Activated naive CD4-positive, alpha-beta T cell treated with anti-CD3 and anti-CD28 coated beads for 36 hours (primary cell): Measurements from ENCODE around the gene CAMK1D. TPM values are rescaled to one million over a fixed set of nuclear protein-coding genes. Genes with fewer than 3 reads are reported as not detected.

Experiments
- CTCF ChIA-PET: fragments of 350-600 bp; sonication (Branson Sonifier 250); formaldehyde crosslinking; loops from one replicate; lab custom pipeline; 2021; ENCODE audit warnings: antibody characterized with exemption; lab: Charles Lee
- DNase-seq: peaks from one replicate; pipeline ENCODE4 v3.0.0-alpha.2; 2020
- H3K27ac Mint-ChIP-seq: one replicate; pipeline ENCODE4 v1.8.0; 2021; ENCODE audit warnings: mild to moderate bottlenecking, mixed read lengths
- H3K27me3 Mint-ChIP-seq: one replicate; pipeline ENCODE4 v1.8.0; 2021; ENCODE audit warnings: low read depth, mixed read lengths
- H3K36me3 Mint-ChIP-seq: one replicate; pipeline ENCODE4 v1.8.0; 2021; ENCODE audit warnings: low read depth, mixed read lengths
- H3K4me1 Mint-ChIP-seq: one replicate; pipeline ENCODE4 v1.8.0; 2021; ENCODE audit warnings: low read depth, mixed read lengths
- H3K4me3 Mint-ChIP-seq: one replicate; pipeline ENCODE4 v1.8.0; 2021; ENCODE audit warnings: mild to moderate bottlenecking, moderate library complexity, mixed read lengths
- H3K9me3 Mint-ChIP-seq: one replicate; pipeline ENCODE4 v1.8.0; 2021; ENCODE audit warnings: mixed read lengths
- intact Hi-C: fragments of 100-400 bp; cut with micrococcal nuclease; formaldehyde crosslinking; loops from one replicate; pipeline ENCODE4 v1.15.1; 2023
- total RNA-seq, 2 experiments: library from RNA; stranded (reverse); gene quantifications; one replicate each; pipeline ENCODE4 v1.2.3, GENCODE V29; 2021

CAMK1D gene
- total RNA-seq, 2 experiments from 2014 or later = 9.5 to 11.3 TPM

DNA sequence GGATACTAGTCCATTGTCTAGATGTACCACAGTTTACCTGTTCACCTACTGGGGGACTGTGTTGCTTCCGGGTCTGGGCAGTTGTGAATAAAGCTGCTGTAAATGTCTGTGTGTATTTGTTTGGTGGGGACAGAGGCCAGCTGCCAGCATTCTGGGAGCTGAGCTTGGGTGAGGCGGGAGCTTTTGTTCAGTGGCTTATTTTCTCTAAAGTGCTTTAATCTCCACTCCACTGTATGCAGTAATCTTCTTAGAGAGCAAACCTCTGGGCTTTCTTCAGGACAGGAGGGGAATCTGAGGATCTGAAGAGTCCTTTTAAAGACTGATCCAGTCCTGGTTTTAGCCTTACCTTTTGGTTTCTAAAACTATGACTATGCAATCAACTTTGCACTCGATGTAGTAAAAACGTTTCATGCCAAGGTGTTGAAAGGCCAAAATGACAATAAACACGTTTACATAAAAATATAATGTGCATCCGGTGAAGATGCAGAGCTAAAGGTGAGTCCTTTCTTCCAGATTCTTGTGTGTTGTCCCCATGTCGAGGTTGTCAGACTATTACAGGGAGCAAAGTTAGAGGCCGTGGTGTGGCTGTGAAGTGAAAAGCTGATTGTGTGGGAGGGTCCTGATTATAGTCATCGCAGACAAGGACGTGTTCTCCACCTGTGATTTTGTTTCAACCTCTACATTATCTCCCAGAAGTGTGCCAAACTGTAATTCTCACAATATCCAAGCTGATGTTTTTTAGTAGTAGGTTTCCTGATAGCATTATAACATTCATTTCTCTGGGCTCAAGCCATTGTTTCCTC, 279.8 kb downstream of the CAMK1D start:
- CTCF ChIA-PET = interaction anchor here (1.4 to 2.2 kb wide), 2 partner anchors 21 to 365 kb away, joined by 3 to 6 read pairs; no protein-coding TSS in a partner anchor
- H3K4me1 Mint-ChIP-seq = peaks cover 17% of the 10 kb centered on the region
- H3K27me3 Mint-ChIP-seq = no peaks in the 10 kb centered on the region
- intact Hi-C loops = no loop called here
- H3K27ac Mint-ChIP-seq = no peak overlapping the region
- peaks cover 2% of the 10 kb centered on the region for H3K36me3 Mint-ChIP-seq
- H3K9me3 Mint-ChIP-seq = no peaks in the 10 kb centered on the region
- DNase-seq = peak; percentile 28
- H3K4me3 Mint-ChIP-seq = no peak overlapping the region

DNA sequence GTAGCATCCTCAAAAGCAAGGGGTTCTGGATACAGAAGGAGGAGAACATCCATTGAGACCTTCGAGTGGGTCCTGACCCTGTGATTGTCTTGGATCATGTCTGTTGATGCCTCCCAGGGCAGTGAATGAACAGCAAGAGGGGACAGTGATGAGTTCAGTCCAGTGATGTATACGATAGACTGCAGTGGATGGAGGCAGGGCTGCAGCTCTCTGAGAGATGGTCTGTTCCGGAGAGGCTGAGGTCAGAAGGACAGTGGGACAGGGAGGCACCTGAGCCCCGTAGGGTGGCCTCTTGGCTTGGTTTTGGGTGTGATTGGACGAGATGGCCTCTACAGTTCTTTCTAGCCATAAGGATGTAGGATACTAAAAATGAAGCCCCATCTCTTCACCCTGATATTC, 280.4 kb downstream of the CAMK1D start:
- Mint-ChIP-seq H3K4me1 (peaks cover 23% of the 10 kb centered on the region), H3K9me3 (no peaks in the 10 kb centered on the region), H3K4me3 (no peak overlapping the region), H3K36me3 (no peaks in the 10 kb centered on the region), H3K27me3 (no peaks in the 10 kb centered on the region), H3K27ac (no peak overlapping the region)
- intact Hi-C loops = no loop called here
- no peak for DNase-seq
- CTCF ChIA-PET = interaction anchor here (1.0 to 2.2 kb wide), 2 partner anchors 143 to 365 kb away, joined by 3 to 6 read pairs; no protein-coding TSS in a partner anchor

DNA sequence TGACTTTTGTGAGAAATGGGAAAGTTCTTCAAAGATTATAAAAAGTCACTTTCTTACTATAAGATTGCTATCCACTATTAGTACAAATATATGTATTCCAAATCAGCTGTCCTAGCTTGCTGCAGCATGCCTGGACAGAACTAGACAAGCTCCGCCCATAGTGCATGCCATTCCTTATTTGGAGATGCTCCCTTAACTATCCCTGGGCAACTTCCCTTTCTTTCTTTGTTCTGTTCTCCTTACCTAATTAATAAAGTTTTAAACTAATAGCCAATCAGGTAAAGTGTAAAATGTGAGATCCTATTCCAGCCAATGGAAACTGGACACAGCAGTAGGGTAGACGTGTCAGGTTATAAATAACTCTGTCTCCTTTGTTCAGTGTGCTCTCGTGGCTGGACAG, 281.9 kb downstream of the CAMK1D start:
- no peak overlapping the region for H3K4me3 Mint-ChIP-seq
- DNase-seq = no peak
- CTCF ChIA-PET = interaction anchor here (0.6 to 2.2 kb wide), 2 partner anchors 367 to 520 kb away, joined by 3 to 6 read pairs; no protein-coding TSS in a partner anchor
- no peaks in the 10 kb centered on the region for H3K9me3 Mint-ChIP-seq
- H3K27ac Mint-ChIP-seq = no peak overlapping the region
- intact Hi-C loops = no loop called here
- H3K4me1 Mint-ChIP-seq = peaks cover 38% of the 10 kb centered on the region
- no peaks in the 10 kb centered on the region for H3K27me3 Mint-ChIP-seq
- no peaks in the 10 kb centered on the region for H3K36me3 Mint-ChIP-seq

DNA sequence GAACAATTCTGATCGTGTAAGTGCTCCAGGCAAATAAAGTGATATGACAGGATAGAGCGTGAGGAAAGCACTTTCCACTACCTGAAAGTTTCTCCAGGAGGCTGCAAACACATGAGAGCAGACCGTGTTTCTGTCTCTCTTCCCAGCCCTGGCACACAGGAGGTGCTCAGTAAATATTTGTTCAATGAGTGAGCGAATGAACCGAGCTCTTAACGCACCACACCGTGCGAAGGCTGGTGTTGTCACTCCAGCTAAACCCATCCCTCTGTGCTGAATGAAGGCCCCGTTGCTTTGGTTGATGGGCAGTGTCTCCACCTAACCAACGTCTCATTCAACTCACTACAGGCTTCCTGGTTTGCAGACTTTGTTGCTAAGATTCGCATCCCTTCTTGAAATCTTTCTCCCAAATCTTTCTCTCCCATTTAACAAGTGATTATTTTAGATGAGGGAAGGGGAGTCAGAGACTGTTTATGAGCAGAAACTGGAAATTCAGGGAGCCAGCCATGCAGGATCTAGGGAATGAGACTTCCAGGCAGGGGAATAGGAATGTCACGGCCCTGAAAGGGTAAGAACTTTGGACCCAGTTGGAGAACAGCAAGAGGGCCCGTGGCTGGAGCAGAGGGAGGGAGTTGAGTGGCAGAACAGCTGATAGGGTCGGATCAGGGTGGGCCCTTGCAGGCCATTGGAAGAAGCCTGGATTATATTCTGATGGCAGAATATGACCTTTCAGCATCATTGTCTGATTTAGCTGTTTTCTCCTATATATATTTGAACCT, 282.6 kb downstream of the CAMK1D start:
- Mint-ChIP-seq H3K4me3 (no peak overlapping the region), H3K27ac (no peak overlapping the region), H3K9me3 (no peaks in the 10 kb centered on the region), H3K36me3 (no peaks in the 10 kb centered on the region), H3K27me3 (no peaks in the 10 kb centered on the region), H3K4me1 (peaks cover 44% of the 10 kb centered on the region)
- no peak for DNase-seq
- intact Hi-C loops = no loop called here
- CTCF ChIA-PET = interaction anchor here (0.6 kb wide), 1 partner anchor 521 kb away, joined by 3 read pairs; no protein-coding TSS in a partner anchor

DNA sequence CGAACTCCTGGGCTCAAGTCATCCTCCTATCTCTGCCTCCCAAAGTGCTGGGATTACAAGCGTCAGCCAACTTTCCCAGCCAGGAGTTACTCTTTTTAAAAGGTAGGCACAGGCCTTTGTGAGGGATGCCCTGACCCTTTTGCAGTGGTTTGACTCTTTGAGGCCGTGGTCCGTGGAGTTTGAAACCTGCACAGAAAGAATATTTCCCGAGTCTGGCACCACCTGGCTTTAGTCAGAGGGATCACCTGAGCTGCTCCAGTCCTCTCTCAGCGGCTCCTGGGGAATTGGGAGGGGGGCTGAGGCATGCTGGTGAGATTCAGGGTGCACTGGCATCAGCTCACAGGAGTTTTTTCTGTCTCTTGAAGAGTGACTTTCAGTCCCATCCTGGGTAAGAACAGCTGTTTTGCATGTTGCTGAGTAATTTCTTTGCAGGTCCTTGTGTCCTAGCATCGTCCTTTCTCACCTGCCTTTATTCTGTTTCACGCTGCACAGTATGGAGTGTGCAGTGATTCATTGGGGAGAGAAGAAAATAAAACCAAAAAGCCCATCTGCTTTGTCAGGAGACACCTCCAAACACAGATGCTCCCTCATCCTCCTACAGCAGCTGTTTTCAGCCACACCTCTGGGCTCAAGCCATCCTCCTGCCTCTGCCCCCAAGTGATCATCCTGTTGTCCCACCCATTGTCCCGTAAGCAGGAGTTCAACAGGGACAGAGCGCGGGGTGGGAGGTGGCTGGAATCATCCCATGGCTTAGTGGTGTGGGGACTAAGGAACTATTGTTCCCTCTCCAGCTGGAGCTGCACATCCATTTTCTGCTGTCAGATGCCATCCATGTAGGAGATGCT, 284.7 kb downstream of the CAMK1D start:
- Mint-ChIP-seq H3K4me3 (no peak overlapping the region), H3K27me3 (no peaks in the 10 kb centered on the region), H3K36me3 (no peaks in the 10 kb centered on the region), H3K4me1 (peaks cover 56% of the 10 kb centered on the region), H3K9me3 (no peaks in the 10 kb centered on the region), H3K27ac (peak overlapping the region; percentile 54)
- intact Hi-C loops = loop anchor here (2.0 kb wide), 1 partner anchor 43 kb away; no protein-coding TSS in a partner anchor
- CTCF ChIA-PET = interaction anchor here (0.9 to 1.1 kb wide), 2 partner anchors 9 to 77 kb away, joined by 3 read pairs; no protein-coding TSS in a partner anchor
- DNase-seq = peak; percentile 12

DNA sequence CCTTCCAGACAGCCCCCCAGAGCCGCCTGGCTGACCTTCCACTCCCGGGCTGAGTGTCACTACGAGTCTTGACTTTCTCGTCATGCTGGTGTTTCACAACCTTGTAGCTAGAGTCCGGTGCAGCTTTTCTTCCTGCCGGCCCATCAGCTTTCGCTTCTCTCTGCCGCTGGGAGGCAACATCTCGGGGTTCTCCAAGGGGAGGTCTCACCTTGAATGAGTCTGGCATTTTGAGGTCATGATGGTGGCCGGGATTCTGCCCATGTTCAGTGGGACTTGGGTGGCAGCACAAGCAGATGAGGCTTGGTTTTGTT, 285.2 kb downstream of the CAMK1D start:
- peak overlapping the region; percentile 93 for H3K27ac Mint-ChIP-seq
- DNase-seq = no peak
- no peaks in the 10 kb centered on the region for H3K36me3 Mint-ChIP-seq
- peaks cover 50% of the 10 kb centered on the region for H3K4me1 Mint-ChIP-seq
- CTCF ChIA-PET = no interaction called here
- intact Hi-C loops = loop anchor here (2.0 kb wide), 1 partner anchor 44 kb away; no protein-coding TSS in a partner anchor
- no peaks in the 10 kb centered on the region for H3K27me3 Mint-ChIP-seq
- H3K4me3 Mint-ChIP-seq = no peak overlapping the region
- H3K9me3 Mint-ChIP-seq = no peaks in the 10 kb centered on the region

DNA sequence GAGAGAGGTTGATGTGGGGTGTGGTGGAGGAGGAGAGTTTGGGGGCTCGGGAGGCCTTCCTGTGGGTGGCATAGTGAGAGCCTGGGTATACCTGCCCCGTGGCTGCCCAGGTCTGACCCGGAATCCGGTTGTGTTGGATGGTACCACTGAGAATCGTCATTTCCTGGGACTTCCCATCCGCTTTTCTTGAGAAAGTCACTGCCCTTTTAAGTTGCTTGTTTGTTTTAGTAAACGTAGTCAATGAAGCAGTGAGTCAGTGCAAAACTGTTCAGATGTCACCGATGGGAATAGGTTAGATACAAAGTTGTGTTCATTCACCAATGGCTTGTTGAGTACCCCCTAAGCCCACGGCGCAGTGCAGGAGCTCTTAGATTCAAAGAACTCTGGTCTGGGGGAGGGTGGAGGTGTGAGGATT, 285.8 kb downstream of the CAMK1D start:
- H3K27ac Mint-ChIP-seq = peak overlapping the region; percentile 93
- H3K4me1 Mint-ChIP-seq = peaks cover 47% of the 10 kb centered on the region
- H3K36me3 Mint-ChIP-seq = no peaks in the 10 kb centered on the region
- no peaks in the 10 kb centered on the region for H3K9me3 Mint-ChIP-seq
- H3K27me3 Mint-ChIP-seq = no peaks in the 10 kb centered on the region
- peak; percentile 68 for DNase-seq
- H3K4me3 Mint-ChIP-seq = peak overlapping the region; percentile 58
- intact Hi-C loops = loop anchor here (2.0 kb wide), 1 partner anchor 44 kb away; no protein-coding TSS in a partner anchor
- CTCF ChIA-PET = interaction anchor here (1.3 kb wide), 1 partner anchor 73 kb away, joined by 3 read pairs; no protein-coding TSS in a partner anchor

DNA sequence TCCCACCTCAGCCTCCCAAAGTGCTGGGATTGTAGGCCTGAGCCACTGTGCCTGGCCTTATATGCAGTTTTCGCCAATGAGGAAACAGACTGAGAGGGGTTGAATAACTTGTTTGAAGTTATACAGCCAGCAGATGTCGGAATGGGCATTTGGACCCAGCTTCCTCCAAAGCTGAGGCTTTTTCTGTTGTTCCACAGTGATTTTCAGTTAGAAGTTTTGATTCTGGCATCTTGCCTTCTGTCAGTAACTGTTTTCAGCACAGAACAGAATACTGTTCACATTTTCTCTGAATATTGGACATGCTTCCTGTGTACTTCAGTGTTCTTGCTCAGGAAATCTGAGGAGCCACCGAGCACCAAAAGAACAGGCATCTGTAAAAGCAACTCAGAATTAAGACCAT, 287.2 kb downstream of the CAMK1D start:
- peaks cover 47% of the 10 kb centered on the region for H3K4me1 Mint-ChIP-seq
- no peaks in the 10 kb centered on the region for H3K27me3 Mint-ChIP-seq
- peak overlapping the region; percentile 30 for H3K27ac Mint-ChIP-seq
- DNase-seq = no peak
- CTCF ChIA-PET = no interaction called here
- intact Hi-C loops = no loop called here
- no peak overlapping the region for H3K4me3 Mint-ChIP-seq
- no peaks in the 10 kb centered on the region for H3K9me3 Mint-ChIP-seq
- no peaks in the 10 kb centered on the region for H3K36me3 Mint-ChIP-seq

DNA sequence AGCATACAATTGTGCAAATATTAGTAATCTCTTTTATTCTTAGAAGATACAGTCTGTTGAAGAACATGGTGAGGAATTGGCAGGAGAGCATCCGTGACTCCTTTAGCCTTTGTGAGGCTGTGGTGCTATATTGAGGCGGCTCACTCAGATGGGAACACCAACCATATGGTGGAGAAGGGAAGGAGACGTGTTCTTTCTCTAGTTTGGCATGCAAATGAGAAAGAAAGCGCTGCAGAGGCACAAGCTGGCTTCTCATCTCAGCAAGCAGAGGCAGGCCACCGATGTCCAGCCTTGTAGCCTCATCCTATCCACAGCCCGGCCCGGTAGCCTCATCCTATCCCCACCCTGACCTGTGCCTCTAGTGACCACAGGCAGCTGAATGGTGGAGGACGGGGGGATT, 288.3 kb downstream of the CAMK1D start:
- CTCF ChIA-PET = no interaction called here
- intact Hi-C loops = no loop called here
- DNase-seq = no peak
- Mint-ChIP-seq H3K4me1 (peaks cover 47% of the 10 kb centered on the region), H3K36me3 (no peaks in the 10 kb centered on the region), H3K9me3 (no peaks in the 10 kb centered on the region), H3K27me3 (no peaks in the 10 kb centered on the region), H3K27ac (no peak overlapping the region), H3K4me3 (no peak overlapping the region)

DNA sequence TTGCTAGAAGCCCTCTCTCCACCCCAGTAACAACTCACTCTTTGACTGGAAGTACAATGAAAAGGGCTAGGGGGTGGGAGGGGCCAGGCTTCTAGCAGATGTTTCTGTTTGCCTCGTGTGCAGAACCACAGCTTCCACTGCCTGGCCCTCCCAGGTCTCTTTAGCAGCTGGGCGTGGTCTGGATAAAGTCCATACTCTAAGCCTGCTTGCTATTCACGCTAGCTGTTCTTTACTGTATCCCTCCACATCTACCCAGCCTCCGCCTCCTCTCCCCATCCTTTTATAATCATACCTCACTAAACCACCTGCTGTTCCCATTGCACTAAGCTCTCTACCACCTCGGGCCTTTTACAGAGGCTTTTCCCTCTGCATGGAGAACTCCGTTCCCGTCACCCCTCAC, 288.8 kb downstream of the CAMK1D start:
- intact Hi-C loops = no loop called here
- Mint-ChIP-seq H3K27me3 (no peaks in the 10 kb centered on the region), H3K9me3 (no peaks in the 10 kb centered on the region), H3K36me3 (no peaks in the 10 kb centered on the region), H3K27ac (no peak overlapping the region), H3K4me1 (peaks cover 47% of the 10 kb centered on the region), H3K4me3 (no peak overlapping the region)
- CTCF ChIA-PET = no interaction called here
- peak; percentile 68 for DNase-seq

DNA sequence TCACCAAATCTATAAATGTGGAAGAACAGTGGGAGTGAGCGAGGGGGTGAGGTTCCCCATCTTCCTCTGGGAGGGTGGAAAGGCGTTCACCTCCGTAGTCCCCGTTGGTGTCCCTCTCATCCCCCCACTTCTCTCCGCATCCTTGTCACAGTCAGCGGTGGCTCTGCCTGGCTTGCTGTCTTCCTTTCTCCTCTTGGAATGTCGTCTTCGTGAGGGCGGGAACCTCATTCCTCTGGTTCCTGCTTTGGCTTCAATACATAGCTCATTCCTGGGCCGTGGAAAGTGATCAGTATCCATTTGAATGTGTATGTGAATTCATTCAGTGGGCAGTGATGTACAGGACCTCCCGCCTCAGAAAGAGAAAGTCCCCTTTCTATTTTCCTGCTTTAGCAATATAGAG, 289.4 kb downstream of the CAMK1D start:
- H3K4me3 Mint-ChIP-seq = no peak overlapping the region
- intact Hi-C loops = no loop called here
- no peaks in the 10 kb centered on the region for H3K9me3 Mint-ChIP-seq
- no peaks in the 10 kb centered on the region for H3K36me3 Mint-ChIP-seq
- H3K27me3 Mint-ChIP-seq = no peaks in the 10 kb centered on the region
- H3K4me1 Mint-ChIP-seq = peaks cover 49% of the 10 kb centered on the region
- DNase-seq = no peak
- CTCF ChIA-PET = interaction anchor here (1.1 to 2.5 kb wide), 2 partner anchors 13 to 18 kb away, joined by 4 to 9 read pairs; no protein-coding TSS in a partner anchor
- H3K27ac Mint-ChIP-seq = no peak overlapping the region
